ENCODE results near the gene PTH2.

DNA sequence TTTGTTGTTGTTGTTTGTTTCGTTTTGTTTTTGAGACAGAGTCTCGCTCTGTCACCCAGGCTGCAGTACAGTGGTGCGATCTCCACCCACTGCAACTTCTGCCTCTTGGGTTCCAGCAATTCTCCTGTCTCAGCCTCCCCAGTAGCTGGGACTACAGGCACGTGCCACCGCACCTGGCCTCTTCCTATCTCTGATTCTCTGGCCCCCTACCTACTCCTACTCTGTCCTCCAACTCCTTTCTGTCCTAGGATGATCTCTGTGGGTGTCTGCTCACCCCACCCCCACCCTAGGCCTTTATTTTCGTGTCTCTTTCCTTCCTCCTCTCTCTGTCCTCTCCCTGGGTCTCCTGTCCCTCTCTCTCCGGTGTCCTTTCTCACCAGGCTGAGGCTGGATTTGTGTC is 27.2 kb upstream of the PTH2 start:
- no peak for TF ChIP-seq POLR2A (IDR thresholded peaks at IDR 0.05; ENCODE audit: control extremely low read depth in 1 of 2, low read depth in 2 of 2, low read length in 2 of 2)
- no peak for TF ChIP-seq KDM1A (IDR thresholded peaks at IDR 0.05; ENCODE audit: borderline replicate concordance, low read length)
- TF ChIP-seq, protein P1, sequence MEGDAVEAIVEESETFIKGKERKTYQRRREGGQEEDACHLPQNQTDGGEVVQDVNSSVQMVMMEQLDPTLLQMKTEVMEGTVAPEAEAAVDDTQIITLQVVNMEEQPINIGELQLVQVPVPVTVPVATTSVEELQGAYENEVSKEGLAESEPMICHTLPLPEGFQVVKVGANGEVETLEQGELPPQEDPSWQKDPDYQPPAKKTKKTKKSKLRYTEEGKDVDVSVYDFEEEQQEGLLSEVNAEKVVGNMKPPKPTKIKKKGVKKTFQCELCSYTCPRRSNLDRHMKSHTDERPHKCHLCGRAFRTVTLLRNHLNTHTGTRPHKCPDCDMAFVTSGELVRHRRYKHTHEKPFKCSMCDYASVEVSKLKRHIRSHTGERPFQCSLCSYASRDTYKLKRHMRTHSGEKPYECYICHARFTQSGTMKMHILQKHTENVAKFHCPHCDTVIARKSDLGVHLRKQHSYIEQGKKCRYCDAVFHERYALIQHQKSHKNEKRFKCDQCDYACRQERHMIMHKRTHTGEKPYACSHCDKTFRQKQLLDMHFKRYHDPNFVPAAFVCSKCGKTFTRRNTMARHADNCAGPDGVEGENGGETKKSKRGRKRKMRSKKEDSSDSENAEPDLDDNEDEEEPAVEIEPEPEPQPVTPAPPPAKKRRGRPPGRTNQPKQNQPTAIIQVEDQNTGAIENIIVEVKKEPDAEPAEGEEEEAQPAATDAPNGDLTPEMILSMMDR (IDR thresholded peaks at IDR 0.05; ENCODE audit: control extremely low read depth in 1 of 3, insufficient read depth in 1 of 3, low read depth in 1 of 3, low read length in 3 of 3), result no peak
- no peak for TF ChIP-seq EZH2 (IDR thresholded peaks at IDR 0.05; ENCODE audit: low read depth, low read length, severe bottlenecking)
- TF ChIP-seq POLR2AphosphoS5 (IDR thresholded peaks at IDR 0.05; ENCODE audit: low read depth, low read length), result no peak
- no peak for TF ChIP-seq EP300 (IDR thresholded peaks at IDR 0.05; ENCODE audit: borderline replicate concordance in 1 of 2, low read depth in 2 of 2, low read length in 2 of 2)
- TF ChIP-seq ZNF274 (IDR thresholded peaks at IDR 0.05; ENCODE audit: borderline replicate concordance, extremely low read depth, low read length), result no peak
- no peak for TF ChIP-seq ASH2L (IDR thresholded peaks at IDR 0.05; ENCODE audit: low read length)
- TF ChIP-seq CEBPB (IDR thresholded peaks at IDR 0.05; ENCODE audit: low read depth, low read length), result no peak
- no peak for TF ChIP-seq SIX5 (IDR thresholded peaks at IDR 0.05; ENCODE audit: low read depth, low read length)
- TF ChIP-seq, protein P2, sequence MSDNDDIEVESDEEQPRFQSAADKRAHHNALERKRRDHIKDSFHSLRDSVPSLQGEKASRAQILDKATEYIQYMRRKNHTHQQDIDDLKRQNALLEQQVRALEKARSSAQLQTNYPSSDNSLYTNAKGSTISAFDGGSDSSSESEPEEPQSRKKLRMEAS (IDR thresholded peaks at IDR 0.05), result no peak
- no peak for TF ChIP-seq EGR1 (IDR thresholded peaks at IDR 0.05; ENCODE audit: borderline replicate concordance, low read depth, low read length)
